ENCODE results near the gene PCDH9.

DNA sequence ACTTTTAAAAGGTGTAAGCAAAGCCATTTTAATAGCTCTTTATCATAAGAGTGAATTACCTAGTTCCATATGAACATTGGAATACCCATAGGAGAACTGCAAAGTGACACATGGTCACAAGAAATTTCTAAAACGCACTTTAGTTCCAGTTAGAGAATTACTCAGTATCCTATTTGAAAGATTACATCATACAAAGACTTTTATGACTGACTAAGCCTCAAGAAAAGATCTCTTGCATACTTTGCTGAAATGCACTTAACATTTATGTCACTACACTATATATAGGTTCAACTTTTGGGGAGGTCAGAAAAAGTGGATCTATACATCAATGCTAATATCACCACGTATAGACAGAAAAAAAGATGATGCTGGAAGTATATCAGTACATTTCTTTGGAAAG lies 7.1 kb downstream of the PCDH9 start:
- no peak for TF ChIP-seq POLR2A (IDR thresholded peaks at IDR 0.05)
- TF ChIP-seq, protein P1, sequence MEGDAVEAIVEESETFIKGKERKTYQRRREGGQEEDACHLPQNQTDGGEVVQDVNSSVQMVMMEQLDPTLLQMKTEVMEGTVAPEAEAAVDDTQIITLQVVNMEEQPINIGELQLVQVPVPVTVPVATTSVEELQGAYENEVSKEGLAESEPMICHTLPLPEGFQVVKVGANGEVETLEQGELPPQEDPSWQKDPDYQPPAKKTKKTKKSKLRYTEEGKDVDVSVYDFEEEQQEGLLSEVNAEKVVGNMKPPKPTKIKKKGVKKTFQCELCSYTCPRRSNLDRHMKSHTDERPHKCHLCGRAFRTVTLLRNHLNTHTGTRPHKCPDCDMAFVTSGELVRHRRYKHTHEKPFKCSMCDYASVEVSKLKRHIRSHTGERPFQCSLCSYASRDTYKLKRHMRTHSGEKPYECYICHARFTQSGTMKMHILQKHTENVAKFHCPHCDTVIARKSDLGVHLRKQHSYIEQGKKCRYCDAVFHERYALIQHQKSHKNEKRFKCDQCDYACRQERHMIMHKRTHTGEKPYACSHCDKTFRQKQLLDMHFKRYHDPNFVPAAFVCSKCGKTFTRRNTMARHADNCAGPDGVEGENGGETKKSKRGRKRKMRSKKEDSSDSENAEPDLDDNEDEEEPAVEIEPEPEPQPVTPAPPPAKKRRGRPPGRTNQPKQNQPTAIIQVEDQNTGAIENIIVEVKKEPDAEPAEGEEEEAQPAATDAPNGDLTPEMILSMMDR (IDR thresholded peaks at IDR 0.05), result no peak
